Mesothelial cell of epicardium (in vitro differentiated cells): ENCODE data around the gene SPIRE1. TPM values are rescaled to one million over a fixed set of nuclear protein-coding genes. Genes with fewer than 3 reads are reported as not detected.

ENCODE experiments used
- DNase-seq, 2 experiments: peaks; one replicate each; pipeline ENCODE4 v3.0.0; 2021; ENCODE audit warnings: low spot score in 2 of 2; ENCODE audit not compliant: unreplicated experiment in 2 of 2
- H3K27ac Mint-ChIP-seq: 2 replicates; pipeline ENCODE4 v1.8.0; 2021; ENCODE audit warnings: mixed read lengths
- H3K27me3 Mint-ChIP-seq: 2 replicates; pipeline ENCODE4 v1.8.0; 2021; ENCODE audit warnings: low read depth, mixed read lengths
- H3K36me3 Mint-ChIP-seq: 2 replicates; pipeline ENCODE4 v1.8.0; 2021; ENCODE audit warnings: mixed read lengths
- H3K4me1 Mint-ChIP-seq: 2 replicates; pipeline ENCODE4 v1.8.0; 2021; ENCODE audit warnings: mixed read lengths
- H3K4me3 Mint-ChIP-seq: 2 replicates; pipeline ENCODE4 v1.8.0; 2021; ENCODE audit warnings: mild to moderate bottlenecking, moderate library complexity, mixed read lengths
- H3K9me3 Mint-ChIP-seq: 2 replicates; pipeline ENCODE4 v1.8.0; 2021; ENCODE audit warnings: mixed read lengths
- total RNA-seq: library from RNA; stranded (reverse); gene quantifications from 3 replicates; pipeline ENCODE4 v1.2.1, GENCODE V29; 2021
- TF ChIP-seq, protein P1 (sequence below): fragments of 200-600 bp; sonication (generic); IDR thresholded peaks from one replicate; pipeline ENCODE4 v1.5.0; 2021; ENCODE audit warnings: antibody characterized with exemption; ENCODE audit not compliant: unreplicated experiment

The SPIRE1 gene
- total RNA-seq, 1 donor from 2014 or later, result 24.2 TPM

DNA sequence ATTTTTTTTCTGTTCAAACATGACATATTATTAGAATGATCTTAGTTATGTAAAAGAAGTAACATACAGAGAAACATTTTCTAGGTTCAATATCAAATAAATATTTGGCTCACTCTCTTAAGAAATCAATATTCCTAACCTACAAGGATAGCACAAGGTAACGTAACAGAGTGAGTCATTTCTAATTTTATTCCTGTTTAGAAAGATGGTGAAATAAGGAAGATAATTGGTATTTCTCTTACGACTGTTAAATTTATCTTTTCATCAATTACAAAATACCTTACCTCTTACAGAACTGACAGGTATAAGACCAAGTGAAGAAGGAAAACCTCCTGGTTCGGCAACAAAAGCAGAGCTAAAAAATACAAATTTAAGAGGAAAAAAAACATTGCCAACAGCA is 205.1 kb downstream of the SPIRE1 start:
- Mint-ChIP-seq H3K4me1 (no peaks in the 10 kb centered on the region), H3K4me3 (no peak overlapping the region), H3K27me3 (no peaks in the 10 kb centered on the region), H3K27ac (no peak overlapping the region), H3K9me3 (no peaks in the 10 kb centered on the region), H3K36me3 (peaks cover 32% of the 10 kb centered on the region)
- no peak for DNase-seq
- TF ChIP-seq, protein P1, sequence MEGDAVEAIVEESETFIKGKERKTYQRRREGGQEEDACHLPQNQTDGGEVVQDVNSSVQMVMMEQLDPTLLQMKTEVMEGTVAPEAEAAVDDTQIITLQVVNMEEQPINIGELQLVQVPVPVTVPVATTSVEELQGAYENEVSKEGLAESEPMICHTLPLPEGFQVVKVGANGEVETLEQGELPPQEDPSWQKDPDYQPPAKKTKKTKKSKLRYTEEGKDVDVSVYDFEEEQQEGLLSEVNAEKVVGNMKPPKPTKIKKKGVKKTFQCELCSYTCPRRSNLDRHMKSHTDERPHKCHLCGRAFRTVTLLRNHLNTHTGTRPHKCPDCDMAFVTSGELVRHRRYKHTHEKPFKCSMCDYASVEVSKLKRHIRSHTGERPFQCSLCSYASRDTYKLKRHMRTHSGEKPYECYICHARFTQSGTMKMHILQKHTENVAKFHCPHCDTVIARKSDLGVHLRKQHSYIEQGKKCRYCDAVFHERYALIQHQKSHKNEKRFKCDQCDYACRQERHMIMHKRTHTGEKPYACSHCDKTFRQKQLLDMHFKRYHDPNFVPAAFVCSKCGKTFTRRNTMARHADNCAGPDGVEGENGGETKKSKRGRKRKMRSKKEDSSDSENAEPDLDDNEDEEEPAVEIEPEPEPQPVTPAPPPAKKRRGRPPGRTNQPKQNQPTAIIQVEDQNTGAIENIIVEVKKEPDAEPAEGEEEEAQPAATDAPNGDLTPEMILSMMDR, result no peak

DNA sequence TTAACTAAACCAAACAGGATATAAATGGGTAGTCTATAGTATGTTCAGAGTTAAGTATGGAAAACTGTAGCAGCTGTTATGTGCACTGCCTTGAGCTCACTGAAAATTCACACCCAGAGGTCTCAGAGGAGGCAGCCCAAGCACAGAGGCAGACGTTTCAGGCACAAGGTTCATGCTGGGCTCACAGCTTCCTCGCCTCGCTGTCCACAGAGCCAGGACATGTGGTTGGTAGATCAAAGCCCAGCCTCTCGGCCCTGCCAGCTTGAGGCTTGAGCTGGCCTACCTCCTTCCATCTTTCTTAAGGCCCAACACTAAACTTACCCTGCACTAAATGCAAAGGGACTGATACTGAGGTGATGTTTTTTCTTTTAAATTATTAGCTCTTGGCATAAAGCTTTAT is 206.5 kb downstream of the SPIRE1 start:
- no peak overlapping the region for H3K4me3 Mint-ChIP-seq
- H3K36me3 Mint-ChIP-seq, result peaks cover 29% of the 10 kb centered on the region
- DNase-seq, result no peak
- H3K27ac Mint-ChIP-seq, result no peak overlapping the region
- peaks cover 2% of the 10 kb centered on the region for H3K4me1 Mint-ChIP-seq
- no peaks in the 10 kb centered on the region for H3K27me3 Mint-ChIP-seq
- TF ChIP-seq, protein P1, result no peak
- H3K9me3 Mint-ChIP-seq, result no peaks in the 10 kb centered on the region

DNA sequence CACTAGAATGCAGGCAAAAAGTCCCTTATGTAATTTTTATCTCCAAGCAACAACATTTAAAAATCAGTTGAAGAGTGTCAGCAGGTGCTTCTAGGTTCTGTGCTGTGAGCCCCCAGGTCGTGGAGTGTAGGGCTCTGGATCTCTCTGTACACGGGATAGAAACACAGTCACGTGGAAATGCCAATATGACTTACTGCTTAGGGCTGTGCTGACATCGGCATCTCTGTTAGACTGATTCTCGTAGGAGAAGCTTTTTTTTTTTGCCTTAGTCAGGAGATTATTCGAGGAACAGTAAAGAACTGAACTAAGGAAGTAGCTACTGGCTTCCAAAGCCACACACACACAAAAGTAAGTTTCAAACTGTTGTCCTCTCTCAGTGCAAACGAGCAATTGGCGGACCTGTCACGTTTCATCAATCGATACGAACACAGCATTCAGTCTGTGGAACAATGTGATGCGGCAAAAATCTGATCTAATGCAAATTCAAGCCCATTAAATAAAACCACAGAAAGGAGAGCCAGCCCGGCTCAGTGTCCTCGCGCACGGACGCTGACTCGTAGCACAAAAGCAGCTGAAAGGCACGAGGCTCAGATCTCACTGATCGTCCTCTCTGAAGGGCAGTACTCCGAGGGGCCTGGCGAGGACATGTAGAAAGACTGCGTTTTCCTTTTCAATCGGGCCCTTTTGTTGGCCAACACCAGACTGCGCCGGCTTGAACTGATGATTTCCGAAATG is 208.7 kb downstream of the SPIRE1 start:
- no peak for DNase-seq
- TF ChIP-seq, protein P1, result no peak
- H3K4me1 Mint-ChIP-seq, result peaks cover 2% of the 10 kb centered on the region
- H3K27me3 Mint-ChIP-seq, result no peaks in the 10 kb centered on the region
- H3K9me3 Mint-ChIP-seq, result peaks cover 8% of the 10 kb centered on the region
- H3K4me3 Mint-ChIP-seq, result no peak overlapping the region
- H3K36me3 Mint-ChIP-seq, result peaks cover 36% of the 10 kb centered on the region
- H3K27ac Mint-ChIP-seq, result no peak overlapping the region

DNA sequence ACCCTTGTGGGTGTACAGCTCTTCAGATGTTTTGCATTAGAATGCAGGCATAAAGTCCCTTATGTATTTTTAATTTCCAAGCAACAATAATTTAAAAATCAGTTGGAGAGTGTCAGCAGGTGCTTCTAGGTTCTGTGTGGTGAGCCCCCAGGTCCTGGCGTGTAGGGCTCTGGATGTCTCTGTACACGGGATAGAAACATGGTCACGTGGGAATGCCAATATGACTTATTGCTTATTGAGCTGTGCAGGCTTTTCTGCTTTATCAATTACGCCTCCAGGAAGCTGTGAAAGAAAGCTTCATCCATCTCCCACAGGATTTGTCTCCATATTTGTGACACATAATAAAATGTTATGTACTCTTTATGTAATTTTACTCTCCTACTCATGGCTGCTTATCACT is 212.4 kb downstream of the SPIRE1 start:
- Mint-ChIP-seq H3K4me3 (no peak overlapping the region), H3K36me3 (peaks cover 41% of the 10 kb centered on the region), H3K9me3 (peaks cover 22% of the 10 kb centered on the region), H3K27me3 (no peaks in the 10 kb centered on the region), H3K4me1 (peaks cover 2% of the 10 kb centered on the region), H3K27ac (no peak overlapping the region)
- TF ChIP-seq, protein P1, result no peak
- DNase-seq, result no peak

DNA sequence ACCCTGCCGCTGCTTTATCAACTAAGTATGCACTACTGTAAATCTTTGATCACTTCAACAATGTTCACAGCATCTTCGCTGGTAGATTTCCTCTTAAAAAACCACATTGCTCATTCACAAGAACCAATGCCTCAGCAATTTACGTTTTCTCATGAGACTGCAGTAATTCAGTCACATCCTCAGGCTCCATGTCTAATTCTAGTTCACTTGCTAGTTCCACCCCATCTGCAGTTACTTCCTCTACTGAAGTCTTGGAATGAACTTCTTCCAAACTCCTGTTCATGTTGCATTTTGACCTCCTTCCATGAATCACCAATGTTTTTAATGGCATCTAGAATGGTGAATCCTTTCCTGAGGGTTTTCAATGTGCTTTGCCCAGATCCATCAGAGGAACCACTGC is 214.4 kb downstream of the SPIRE1 start:
- H3K4me3 Mint-ChIP-seq, result no peak overlapping the region
- peaks cover 22% of the 10 kb centered on the region for H3K9me3 Mint-ChIP-seq
- no peak for DNase-seq
- TF ChIP-seq, protein P1, result no peak
- H3K4me1 Mint-ChIP-seq, result peaks cover 2% of the 10 kb centered on the region
- no peak overlapping the region for H3K27ac Mint-ChIP-seq
- peaks cover 30% of the 10 kb centered on the region for H3K36me3 Mint-ChIP-seq
- H3K27me3 Mint-ChIP-seq, result no peaks in the 10 kb centered on the region
